HL-60 (cell line): ENCODE results near the gene PNO1.

Experiments used
- DNase-seq, 2 experiments: peaks; one replicate each; pipeline ENCODE4 v3.0.0-alpha.2; 2010 to 2020; ENCODE audit warnings: low read depth in 1 of 2, low spot score in 1 of 2
- H3K27ac ChIP-seq: fragments of 250-450 bp; sonication (Bioruptor Pico); replicated peaks from 2 replicates; pipeline ENCODE4 v1.5.1; 2020; ENCODE audit warnings: mild to moderate bottlenecking, moderate library complexity
- H3K27me3 ChIP-seq: fragments of 250-450 bp; sonication (Bioruptor Pico); 2 replicates; pipeline ENCODE4 v1.5.1; 2021; ENCODE audit warnings: mild to moderate bottlenecking, moderate library complexity; ENCODE audit not compliant: insufficient read depth, poor library complexity, severe bottlenecking
- H3K4me3 ChIP-seq: replicated peaks from 2 replicates; pipeline ENCODE4 v1.5.1; 2011; ENCODE audit warnings: mild to moderate bottlenecking, control low read depth, low read length; ENCODE audit not compliant: insufficient read depth
- GABPA ChIP-seq: IDR thresholded peaks from 2 replicates; pipeline ENCODE4 v1.6.1; 2012; ENCODE audit warnings: low read depth
- POLR2AphosphoS5 ChIP-seq: IDR thresholded peaks from 2 replicates; pipeline ENCODE4 v1.6.1; 2012; ENCODE audit warnings: low read depth
- SPI1 ChIP-seq: IDR thresholded peaks from 2 replicates; pipeline ENCODE4 v1.6.1; 2012; ENCODE audit warnings: low read depth, mild to moderate bottlenecking, borderline replicate concordance
- TF ChIP-seq, protein P1 (sequence below): IDR thresholded peaks from 2 replicates; pipeline ENCODE4 v1.6.1; 2012; ENCODE audit warnings: low read depth; ENCODE audit not compliant: insufficient replicate concordance
- TF ChIP-seq, protein P2 (sequence below): IDR thresholded peaks from one replicate; pipeline ENCODE4 v1.5.1; 2011; ENCODE audit warnings: low read length, control low read depth, inconsistent platforms; ENCODE audit not compliant: insufficient read depth

The PNO1 gene

GRCh38 chr2:68151037-68151436 is 6.7 kb upstream of the PNO1 start:
- Histone ChIP-seq H3K27ac (no peak overlapping the region), H3K27me3 (no peaks in the 10 kb centered on the region), H3K4me3 (no peak overlapping the region)
- TF ChIP-seq GABPA = no peak
- TF ChIP-seq, protein P1, sequence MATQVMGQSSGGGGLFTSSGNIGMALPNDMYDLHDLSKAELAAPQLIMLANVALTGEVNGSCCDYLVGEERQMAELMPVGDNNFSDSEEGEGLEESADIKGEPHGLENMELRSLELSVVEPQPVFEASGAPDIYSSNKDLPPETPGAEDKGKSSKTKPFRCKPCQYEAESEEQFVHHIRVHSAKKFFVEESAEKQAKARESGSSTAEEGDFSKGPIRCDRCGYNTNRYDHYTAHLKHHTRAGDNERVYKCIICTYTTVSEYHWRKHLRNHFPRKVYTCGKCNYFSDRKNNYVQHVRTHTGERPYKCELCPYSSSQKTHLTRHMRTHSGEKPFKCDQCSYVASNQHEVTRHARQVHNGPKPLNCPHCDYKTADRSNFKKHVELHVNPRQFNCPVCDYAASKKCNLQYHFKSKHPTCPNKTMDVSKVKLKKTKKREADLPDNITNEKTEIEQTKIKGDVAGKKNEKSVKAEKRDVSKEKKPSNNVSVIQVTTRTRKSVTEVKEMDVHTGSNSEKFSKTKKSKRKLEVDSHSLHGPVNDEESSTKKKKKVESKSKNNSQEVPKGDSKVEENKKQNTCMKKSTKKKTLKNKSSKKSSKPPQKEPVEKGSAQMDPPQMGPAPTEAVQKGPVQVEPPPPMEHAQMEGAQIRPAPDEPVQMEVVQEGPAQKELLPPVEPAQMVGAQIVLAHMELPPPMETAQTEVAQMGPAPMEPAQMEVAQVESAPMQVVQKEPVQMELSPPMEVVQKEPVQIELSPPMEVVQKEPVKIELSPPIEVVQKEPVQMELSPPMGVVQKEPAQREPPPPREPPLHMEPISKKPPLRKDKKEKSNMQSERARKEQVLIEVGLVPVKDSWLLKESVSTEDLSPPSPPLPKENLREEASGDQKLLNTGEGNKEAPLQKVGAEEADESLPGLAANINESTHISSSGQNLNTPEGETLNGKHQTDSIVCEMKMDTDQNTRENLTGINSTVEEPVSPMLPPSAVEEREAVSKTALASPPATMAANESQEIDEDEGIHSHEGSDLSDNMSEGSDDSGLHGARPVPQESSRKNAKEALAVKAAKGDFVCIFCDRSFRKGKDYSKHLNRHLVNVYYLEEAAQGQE = no peak
- TF ChIP-seq, protein P2, sequence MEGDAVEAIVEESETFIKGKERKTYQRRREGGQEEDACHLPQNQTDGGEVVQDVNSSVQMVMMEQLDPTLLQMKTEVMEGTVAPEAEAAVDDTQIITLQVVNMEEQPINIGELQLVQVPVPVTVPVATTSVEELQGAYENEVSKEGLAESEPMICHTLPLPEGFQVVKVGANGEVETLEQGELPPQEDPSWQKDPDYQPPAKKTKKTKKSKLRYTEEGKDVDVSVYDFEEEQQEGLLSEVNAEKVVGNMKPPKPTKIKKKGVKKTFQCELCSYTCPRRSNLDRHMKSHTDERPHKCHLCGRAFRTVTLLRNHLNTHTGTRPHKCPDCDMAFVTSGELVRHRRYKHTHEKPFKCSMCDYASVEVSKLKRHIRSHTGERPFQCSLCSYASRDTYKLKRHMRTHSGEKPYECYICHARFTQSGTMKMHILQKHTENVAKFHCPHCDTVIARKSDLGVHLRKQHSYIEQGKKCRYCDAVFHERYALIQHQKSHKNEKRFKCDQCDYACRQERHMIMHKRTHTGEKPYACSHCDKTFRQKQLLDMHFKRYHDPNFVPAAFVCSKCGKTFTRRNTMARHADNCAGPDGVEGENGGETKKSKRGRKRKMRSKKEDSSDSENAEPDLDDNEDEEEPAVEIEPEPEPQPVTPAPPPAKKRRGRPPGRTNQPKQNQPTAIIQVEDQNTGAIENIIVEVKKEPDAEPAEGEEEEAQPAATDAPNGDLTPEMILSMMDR = no peak
- no peak for TF ChIP-seq POLR2AphosphoS5
- TF ChIP-seq SPI1 = no peak
- no peak for DNase-seq

DNA sequence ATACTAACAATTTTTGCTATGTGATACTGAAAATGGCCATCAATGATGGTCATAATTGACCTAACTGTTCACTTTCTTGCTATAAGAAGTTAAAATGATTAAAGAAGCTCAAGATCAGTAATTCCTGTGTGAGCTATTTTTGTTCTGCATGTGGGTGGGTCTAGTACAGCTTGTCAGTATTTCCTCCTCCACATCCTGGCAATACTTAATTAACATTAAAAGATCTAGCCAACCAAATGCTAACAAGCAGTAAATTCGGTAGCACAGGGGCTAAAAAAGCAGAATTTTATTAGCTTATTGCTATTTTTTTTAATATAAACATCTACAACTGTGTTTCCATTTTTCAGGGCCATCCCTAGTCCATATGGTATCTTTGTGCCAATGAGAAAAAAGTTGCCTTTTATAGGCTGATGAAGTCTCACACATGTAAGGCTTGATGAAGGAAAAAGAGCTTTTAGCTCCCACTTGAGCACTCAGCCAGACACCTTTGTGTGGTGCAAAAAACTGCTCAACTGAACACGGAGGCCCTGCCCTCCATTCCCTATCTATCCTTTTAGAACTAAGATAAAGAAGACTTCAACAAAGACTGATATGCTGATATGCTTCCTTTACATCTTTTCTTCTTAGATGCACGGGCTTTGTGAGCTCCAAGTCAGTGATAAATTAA is 4.9 kb upstream of the PNO1 start:
- Histone ChIP-seq H3K27ac (no peak overlapping the region), H3K4me3 (no peak overlapping the region), H3K27me3 (no peaks in the 10 kb centered on the region)
- no peak for DNase-seq
- TF ChIP-seq POLR2AphosphoS5 = no peak
- no peak for TF ChIP-seq SPI1
- TF ChIP-seq GABPA = no peak
- TF ChIP-seq, protein P2 = no peak
- TF ChIP-seq, protein P1 = no peak

DNA sequence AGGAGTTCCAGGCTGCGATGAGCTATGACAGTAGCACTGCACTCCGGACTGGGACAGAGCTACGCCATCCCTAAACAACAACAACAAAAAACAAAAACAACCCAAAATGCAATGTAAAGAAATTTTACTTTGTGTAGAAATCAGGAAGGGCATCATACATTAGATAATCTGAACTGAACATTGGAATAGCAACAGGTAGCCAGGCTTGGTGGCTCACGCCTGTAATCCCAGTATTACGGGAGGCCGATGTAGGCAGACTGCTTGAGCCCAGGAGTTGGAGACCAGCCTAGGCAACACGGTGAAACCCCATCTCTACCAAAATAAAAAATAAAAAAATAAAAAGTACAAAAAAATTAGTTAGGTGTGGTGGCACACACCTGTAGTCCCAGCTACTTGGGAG is 2.1 kb upstream of the PNO1 start:
- Histone ChIP-seq H3K27me3 (no peaks in the 10 kb centered on the region), H3K27ac (no peak overlapping the region)

More for the DNA sequence above, 2.1 kb upstream of the PNO1 start:
- DNase-seq = no peak
- H3K4me3 ChIP-seq = no peak overlapping the region
- TF ChIP-seq, protein P1 = no peak
- TF ChIP-seq POLR2AphosphoS5 (no peak), GABPA (no peak), SPI1 (no peak)
- TF ChIP-seq, protein P2 = no peak
